Measurements from ENCODE around the gene BPIFB3.
"Not testable (repeated sequence)": the region's sequence is repeated elsewhere in the genome, so short reads cannot be mapped to it uniquely, and the experiment has no call there.

Gene BPIFB3

GRCh38 chr20:33093582-33093981 lies 39.9 kb downstream of the BPIFB3 start:
- DNase-seq, result no peak

DNA sequence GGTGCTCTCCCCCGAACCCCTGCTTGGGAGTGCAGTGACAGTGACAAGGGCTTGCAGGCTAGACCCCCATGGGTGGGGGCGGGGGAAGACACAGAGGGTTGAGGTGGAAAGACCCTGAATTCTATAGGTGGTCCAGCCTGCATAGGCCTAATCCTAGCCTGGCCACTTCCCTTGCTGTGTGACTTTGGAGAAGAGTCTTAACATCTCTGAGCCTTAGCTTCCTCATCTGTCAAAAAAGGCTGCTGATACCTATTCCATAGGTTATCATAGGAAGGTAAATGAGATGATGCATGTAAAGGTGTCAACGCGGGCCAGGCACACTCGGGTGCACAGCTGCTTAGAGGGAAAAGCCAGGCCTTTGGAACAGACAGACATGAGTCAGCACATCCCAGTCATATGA lies 41.5 kb downstream of the BPIFB3 start:
- no peak for DNase-seq

GRCh38 chr20:33095902-33096584 lies 42.3 kb downstream of the BPIFB3 start:
- peak; percentile 45 to 70 (median 64) for DNase-seq

DNA sequence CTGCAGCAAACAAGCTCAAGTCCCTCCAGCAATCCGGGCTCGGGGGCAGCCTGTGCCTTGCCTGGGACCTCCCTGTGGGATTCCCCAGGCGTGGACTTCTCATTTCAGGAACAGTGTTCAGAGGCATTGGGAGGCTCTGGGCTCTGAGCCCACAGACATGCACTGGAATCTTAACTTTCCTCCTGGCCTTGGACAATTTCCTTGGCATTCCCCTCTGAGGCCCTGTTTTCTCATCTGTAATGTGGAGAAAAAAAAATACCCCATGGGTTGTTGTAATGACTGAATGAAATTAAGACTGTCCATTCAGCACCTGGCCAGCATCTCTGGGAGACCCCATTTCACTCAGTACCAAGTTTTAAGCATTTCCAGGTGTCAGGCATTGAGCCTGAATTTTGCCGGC lies 43.3 kb downstream of the BPIFB3 start:
- DNase-seq, result no peak

GRCh38 chr20:33099843-33100538 lies 46.3 kb downstream of the BPIFB3 start:
- no peak for DNase-seq

DNA sequence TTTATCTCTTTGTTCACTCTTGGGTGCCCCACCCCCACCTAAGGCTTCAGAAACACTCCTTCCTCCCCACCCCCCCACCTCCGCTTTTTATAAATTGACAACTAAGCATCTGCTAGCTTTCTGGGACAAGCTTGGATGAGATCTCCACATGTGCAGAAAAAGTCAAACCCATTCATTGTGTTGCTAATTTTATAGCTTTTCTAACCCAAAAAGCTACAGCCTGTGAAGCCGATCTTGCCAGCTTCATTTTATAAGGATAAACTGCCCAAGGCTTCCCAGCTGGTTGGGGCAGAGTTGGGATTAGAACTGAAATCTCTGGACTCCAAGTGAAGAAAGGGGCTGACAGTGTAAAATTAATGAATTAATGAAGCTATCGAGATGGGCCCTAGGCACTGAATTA lies 49.9 kb downstream of the BPIFB3 start:
- no peak for DNase-seq

- no peak for DNase-seq
Measured at GRCh38 chr20:33104336-33104735, 50.6 kb downstream of the BPIFB3 start.

GRCh38 chr20:33105316-33105924 lies 51.7 kb downstream of the BPIFB3 start:
- no peak for DNase-seq

GRCh38 chr20:33106058-33106620 lies 52.4 kb downstream of the BPIFB3 start:
- not testable (repeated sequence) for DNase-seq

DNA sequence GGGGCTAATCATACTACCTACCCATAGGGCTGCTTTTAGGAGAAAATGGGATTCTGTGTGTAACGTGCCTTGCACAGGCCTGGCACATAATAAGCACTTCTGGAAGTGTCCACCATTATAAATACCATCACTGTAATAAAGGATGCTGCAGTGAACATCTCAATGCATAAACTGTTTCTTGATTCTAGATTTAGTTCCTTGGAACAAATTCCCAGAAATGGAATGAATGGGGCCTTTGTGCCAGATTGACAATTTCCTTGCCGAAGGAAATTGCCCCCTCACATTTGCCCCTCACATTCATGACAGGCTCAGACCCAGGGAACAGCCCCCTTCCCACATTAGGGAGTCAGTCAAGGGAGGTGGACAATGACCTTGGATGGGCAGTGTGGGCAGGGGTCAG lies 55.0 kb downstream of the BPIFB3 start:
- DNase-seq, result no peak

- no peak for DNase-seq
Measured at GRCh38 chr20:33110147-33110825, 56.6 kb downstream of the BPIFB3 start.

GRCh38 chr20:33111306-33111705 lies 57.6 kb downstream of the BPIFB3 start:
- no peak for DNase-seq

DNA sequence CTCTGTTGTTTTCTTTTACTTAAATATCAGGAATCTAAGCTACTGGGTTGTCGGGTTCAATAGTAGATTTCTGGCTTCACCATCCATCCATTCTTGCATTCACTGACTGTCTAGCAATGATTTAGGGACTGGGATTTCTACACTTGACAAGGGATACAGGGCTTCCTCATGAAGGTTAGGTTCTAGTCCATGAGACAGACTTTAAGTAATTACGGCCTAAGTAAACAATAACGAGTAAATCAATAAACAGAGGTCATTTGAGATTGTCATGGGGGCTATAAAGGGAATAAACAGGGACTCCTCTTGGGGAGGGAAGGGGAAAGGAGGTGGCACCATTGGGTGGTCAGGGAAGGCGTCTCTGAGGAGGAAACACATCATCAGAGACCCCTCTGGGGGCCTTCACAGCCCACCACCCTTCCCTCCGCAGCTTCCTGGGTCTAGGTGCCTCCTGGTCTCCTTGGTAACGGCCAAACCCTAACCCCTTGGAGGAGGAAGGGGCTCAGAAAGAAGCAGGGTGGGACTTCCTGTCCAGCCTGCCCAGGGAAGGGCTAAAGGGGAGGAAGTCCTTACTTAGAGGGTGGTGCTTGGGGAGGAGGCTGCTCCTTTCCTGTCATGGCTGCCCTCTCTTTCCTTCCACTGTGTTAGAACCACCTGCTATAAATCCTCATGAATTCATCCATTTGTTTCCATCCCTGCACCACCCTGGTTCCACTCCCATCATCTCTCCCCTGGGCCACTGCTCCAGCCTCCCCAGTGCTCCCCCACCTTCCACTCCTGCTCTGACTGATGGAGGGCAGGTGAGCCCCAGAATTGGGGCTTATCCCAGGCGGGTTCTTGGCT lies 59.1 kb downstream of the BPIFB3 start:
- DNase-seq, result no peak

DNA sequence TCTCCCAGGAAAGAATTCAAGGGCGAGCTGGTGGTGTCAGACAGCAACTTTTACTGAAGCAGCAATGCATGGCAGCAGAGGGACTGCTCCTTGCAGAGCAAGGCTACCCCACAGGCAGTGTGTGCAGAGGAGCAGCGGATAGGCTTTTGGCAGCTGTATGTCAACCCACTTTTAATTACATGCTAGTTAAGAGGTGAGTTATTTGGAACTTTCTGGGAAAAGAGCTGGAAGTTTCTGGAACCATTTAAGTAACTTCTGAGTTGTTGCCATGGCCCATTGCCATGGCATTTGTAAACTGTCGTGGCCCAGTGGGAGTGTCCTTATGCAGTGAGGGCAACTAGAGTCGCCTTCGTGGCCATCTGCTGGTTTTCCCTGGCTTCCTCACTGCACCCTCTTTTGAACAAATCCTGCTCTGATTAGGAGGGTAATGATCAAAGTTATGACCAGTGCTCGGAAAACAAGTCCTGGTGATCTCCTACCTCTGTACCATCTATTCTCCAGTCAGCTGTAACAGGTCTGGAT lies 59.7 kb downstream of the BPIFB3 start:
- no peak for DNase-seq

- not testable (repeated sequence) for DNase-seq
Measured at GRCh38 chr20:33115501-33115900, 61.8 kb downstream of the BPIFB3 start.

DNA sequence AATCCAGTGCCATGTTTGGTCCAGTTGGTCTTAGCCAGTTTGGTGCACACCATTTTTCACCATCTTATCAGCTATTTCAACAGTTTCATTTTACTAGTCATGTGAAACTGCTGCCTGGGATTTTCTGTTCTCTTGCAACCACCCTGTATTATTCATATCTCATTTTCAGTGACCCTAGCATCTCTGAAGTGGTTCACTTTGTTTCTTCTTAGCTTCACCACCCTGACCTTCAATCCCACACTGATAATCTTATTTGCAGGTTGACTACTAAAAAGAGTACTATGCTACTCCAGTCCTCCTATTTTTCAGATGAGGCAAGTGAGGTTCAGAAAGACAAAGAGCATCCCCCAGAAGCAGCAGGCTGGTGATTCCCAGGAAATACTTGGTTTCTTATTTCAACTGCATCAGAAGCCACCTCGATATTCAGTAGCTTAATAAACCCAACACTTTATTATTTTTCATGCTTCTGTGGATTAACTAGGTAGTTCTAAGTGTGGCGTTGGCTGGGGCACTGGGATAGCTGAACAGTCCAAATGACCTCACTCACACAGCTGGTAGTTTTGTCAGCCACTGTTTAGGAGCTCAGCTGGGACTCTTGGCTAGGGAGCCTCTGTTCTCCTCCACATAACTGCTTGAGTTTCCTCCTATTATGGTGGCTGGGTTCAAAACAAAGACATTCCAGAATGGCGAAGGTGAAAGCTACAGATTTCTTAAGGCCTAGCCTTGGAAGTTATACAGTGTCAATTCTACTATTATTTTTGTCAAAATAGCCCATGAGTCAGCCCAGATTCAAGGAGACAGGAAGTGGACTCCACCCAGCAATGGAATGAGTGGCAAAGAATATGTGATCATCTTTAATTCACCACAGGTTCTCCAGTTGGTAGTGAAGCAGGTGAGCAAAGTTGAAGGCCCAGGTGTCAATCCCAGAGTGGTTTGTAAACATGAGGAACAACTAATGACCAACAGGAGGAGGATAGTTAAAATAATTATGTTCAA lies 66.3 kb downstream of the BPIFB3 start:
- no peak for DNase-seq

DNA sequence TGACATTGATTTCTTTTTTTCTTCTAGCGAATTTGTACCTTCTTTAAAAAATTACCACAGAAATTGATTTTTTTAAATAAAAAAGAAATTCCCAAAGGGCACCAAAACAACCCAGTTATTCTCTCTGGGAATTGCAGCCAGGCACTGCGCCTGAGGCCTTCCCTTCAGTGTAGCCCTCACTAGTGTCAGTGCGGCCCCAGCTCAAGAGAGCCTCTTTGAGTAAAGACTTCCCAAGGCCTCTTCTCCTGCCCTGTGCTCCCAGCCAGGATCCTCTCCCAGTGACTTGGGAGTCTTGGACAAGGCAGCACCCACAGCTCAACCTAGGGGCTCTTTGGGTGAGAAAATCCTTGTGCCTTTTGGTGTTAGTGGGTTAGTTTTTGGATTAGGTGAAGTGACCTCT lies 67.2 kb downstream of the BPIFB3 start:
- no peak for DNase-seq

GRCh38 chr20:33122297-33122696 lies 68.6 kb downstream of the BPIFB3 start:
- DNase-seq, result not testable (repeated sequence)

Measured in suppressor macrophage (primary cell).